Astrocyte of the cerebellum (primary cell): Measurements from ENCODE around the gene TNFRSF19.

Experiments
- DNase-seq: peaks from one replicate; pipeline ENCODE4 v3.0.0-alpha.2; 2011; ENCODE audit warnings: low read depth
- H3K4me3 ChIP-seq: 2 replicates; pipeline ENCODE4 v1.5.1; 2011; ENCODE audit warnings: mild to moderate bottlenecking, low read depth, low read length, moderate library complexity
- in situ Hi-C: cut with HindIII; loops from 2 replicates; pipeline ENCODE4 v1.10.0; 2017; ENCODE audit warnings: low sequenced_read_pairs
- TF ChIP-seq, protein P1 (sequence below): IDR thresholded peaks from 2 replicates; pipeline ENCODE4 v1.5.1; 2012; ENCODE audit warnings: low read length, low read depth, moderate library complexity, mild to moderate bottlenecking; ENCODE audit errors: missing control alignments

TNFRSF19 gene

DNA sequence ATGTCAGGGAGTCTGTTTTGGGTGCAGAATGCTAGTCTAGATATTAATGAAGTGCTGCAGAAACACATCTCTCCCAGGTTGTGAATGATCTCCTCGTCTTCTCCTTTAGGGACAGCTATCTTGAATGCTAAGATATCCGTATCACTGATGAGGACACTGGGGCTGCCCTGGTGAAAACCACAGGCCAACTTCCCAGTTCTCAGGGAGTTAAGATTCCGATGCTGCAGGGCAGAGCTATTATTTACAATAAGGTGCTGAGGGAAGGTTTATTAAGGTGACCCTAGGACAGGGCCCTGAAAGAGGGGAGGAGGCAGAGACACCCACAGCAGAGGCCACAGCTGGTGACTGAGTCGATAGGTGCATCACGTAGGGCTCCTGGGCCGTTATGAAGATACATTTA lies 66.1 kb downstream of the TNFRSF19 start:
- TF ChIP-seq, protein P1, sequence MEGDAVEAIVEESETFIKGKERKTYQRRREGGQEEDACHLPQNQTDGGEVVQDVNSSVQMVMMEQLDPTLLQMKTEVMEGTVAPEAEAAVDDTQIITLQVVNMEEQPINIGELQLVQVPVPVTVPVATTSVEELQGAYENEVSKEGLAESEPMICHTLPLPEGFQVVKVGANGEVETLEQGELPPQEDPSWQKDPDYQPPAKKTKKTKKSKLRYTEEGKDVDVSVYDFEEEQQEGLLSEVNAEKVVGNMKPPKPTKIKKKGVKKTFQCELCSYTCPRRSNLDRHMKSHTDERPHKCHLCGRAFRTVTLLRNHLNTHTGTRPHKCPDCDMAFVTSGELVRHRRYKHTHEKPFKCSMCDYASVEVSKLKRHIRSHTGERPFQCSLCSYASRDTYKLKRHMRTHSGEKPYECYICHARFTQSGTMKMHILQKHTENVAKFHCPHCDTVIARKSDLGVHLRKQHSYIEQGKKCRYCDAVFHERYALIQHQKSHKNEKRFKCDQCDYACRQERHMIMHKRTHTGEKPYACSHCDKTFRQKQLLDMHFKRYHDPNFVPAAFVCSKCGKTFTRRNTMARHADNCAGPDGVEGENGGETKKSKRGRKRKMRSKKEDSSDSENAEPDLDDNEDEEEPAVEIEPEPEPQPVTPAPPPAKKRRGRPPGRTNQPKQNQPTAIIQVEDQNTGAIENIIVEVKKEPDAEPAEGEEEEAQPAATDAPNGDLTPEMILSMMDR = no peak
- no peak overlapping the region for H3K4me3 ChIP-seq
- no peak for DNase-seq
- in situ Hi-C loops = no loop called here

DNA sequence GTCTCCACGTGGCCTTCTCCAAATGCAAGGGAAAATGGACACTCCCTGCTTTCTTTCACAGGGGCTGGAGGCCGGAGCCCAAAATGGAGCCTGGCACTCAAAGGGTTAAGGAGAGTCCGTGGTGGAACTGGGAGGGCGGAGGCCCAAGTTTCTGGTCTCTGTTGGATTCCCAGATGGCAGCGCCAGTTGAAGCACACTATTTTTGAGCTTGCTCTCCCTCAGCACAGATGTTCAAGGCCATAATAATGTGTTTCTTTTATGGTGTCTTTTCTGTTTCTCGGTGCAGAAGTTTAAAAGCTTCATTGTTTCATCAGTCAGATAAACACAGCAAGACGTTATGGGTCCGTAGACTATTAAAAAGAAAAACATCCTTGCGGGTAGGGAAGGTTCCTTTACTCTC lies 67.6 kb downstream of the TNFRSF19 start:
- TF ChIP-seq, protein P1 = no peak
- no peak overlapping the region for H3K4me3 ChIP-seq
- DNase-seq = no peak
- in situ Hi-C loops = no loop called here

DNA sequence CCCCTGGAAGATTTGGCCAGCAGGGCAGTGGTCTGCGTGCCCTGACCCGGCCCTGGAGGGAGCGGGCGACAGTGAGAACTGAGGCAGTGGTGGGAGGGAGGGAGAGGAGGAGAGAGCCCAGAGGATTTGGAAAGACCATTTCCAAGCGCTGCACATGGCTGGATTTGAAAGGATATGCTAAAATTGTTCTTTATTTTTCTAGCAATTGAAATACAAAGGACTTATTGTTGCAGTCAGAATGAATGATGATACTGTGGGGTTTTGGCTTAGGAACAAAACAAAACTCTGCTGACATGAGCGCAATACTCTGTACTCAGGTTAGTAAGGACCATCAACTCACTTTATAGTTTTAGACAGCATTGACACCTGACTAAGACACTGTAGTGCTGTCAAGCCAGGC lies 69.5 kb downstream of the TNFRSF19 start:
- DNase-seq = no peak
- TF ChIP-seq, protein P1 = no peak
- in situ Hi-C loops = no loop called here

DNA sequence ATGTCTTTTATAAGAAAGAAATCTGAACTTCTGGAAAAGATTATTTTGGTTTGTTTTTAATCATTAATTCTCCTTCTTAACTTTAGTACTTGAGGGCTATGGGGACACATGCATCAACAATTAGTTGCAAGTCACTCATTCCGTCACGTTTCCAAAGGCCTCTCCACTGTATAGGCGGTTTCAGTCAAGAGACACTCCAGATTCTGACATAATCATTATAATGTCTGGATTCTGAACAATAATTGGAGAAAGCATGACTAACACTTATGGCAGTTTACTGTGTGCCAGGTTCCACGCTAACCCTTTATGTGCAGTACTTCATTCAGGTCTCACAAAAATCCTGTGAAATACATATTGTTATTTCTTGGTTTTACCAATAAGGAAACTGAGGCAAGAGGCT lies 71.9 kb downstream of the TNFRSF19 start:
- TF ChIP-seq, protein P1 = no peak
- in situ Hi-C loops = no loop called here
- no peak overlapping the region for H3K4me3 ChIP-seq
- no peak for DNase-seq

More for the DNA sequence above, 69.5 kb downstream of the TNFRSF19 start:
- no peak overlapping the region for H3K4me3 ChIP-seq

DNA sequence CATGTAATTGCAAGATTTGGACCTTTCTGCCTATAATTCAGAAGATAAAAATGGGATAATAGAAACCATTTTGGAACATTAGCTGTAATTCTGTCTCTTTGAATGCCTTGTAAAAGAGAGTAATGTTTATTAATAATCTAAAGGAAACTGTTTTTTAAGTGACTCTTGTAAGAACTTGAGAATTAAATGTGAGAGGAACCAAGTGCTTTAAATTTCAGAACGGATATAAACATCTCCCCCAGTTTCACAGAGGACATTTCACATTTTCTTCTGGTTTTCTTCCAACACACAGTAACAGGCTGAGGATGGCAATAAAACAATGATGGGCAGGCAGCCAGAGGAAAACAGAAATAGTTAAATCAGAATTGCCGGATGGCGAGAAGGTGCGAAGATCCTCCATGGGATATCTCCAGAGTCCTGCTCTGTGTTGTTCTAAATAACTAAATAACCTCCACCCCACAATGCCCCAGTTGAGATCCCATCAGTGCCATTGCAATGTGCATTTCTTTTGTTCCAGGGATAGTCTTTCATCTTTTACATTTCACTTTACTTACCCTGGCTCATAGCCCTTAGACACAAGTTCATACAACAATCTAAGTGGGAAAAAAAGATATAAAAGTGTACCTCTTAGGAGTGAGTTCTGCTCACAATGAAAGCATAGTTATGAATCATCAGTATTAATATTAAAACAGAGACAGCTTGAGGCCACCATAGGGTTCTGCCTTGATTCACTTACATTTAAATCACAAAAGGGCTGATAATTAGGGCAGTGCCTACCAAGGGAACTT lies 73.3 kb downstream of the TNFRSF19 start:
- no peak for DNase-seq
- TF ChIP-seq, protein P1 = no peak
- in situ Hi-C loops = no loop called here
- H3K4me3 ChIP-seq = no peak overlapping the region

DNA sequence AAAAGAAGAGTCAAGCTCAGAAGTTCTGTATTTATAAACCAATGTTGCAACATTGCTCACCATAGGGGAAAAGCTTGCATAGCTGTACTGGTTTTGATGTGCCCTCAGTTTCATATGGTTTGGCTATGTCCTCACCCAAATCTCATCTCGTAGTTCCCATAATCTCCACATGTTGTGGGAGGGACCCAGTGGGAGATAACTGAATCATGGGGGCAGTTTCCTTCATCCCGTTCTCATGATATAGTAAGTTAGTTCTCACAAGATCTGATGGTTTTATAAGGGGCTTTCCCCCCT lies 73.9 kb downstream of the TNFRSF19 start:
- DNase-seq = no peak
- in situ Hi-C loops = no loop called here
- TF ChIP-seq, protein P1 = no peak
- no peak overlapping the region for H3K4me3 ChIP-seq
